HG02870 (cell line): ENCODE measurements around the gene NOVA2.

Experiments
- ATAC-seq: cut with Tn5 transposase; IDR thresholded peaks from one replicate; pipeline ENCODE4 v1.9.1; 2021; ENCODE audit warnings: mild to moderate bottlenecking, moderate library complexity; ENCODE audit not compliant: unreplicated experiment

The NOVA2 gene

GRCh38 chr19:45967246-45967645, 6.4 kb downstream of the NOVA2 start:
- ATAC-seq: no peak

GRCh38 chr19:45962021-45962420, 11.6 kb downstream of the NOVA2 start:
- ATAC-seq: no peak

- ATAC-seq: no peak
Observed at GRCh38 chr19:45960595-45961235, 12.9 kb downstream of the NOVA2 start.

- no peak for ATAC-seq
Observed at GRCh38 chr19:45959517-45960025, 14.1 kb downstream of the NOVA2 start.

GRCh38 chr19:45958769-45959516, 14.7 kb downstream of the NOVA2 start:
- no peak for ATAC-seq

- no peak for ATAC-seq
Observed at GRCh38 chr19:45958320-45958719, 15.3 kb downstream of the NOVA2 start.

DNA sequence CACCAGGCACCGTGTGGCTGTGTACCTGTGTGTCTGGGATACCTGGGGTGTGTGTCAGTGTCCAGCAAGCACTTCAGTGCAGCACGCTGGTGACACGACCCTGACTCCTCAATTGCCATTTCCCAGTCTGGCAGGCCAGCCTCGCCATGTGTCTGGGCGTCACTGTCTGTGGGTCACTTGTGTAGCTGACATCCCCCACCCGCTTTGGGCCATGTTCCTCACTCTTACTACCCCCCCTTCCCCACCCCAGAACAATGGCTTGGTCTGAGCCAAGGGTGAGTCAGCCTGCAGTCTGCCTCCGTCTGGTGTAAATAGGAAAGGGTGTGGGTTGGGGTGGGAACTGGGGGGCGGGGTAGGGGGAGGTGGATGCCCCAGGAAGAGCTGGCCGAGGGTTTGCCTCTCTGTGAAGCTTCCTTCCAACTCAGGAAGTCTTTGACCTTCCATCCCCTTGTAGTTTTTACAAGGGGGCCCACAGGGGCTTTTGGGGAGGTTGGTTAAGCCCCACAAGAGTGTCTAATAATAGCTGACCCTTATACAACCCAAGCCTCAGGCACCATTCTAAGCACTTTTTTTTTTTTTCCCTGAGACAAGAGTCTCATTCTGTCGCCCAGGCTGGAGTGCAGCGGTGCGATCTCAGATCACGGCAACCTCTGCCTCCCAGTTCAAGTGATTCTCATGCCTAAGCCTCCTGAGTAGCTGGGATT, 17.6 kb downstream of the NOVA2 start:
- ATAC-seq: no peak

DNA sequence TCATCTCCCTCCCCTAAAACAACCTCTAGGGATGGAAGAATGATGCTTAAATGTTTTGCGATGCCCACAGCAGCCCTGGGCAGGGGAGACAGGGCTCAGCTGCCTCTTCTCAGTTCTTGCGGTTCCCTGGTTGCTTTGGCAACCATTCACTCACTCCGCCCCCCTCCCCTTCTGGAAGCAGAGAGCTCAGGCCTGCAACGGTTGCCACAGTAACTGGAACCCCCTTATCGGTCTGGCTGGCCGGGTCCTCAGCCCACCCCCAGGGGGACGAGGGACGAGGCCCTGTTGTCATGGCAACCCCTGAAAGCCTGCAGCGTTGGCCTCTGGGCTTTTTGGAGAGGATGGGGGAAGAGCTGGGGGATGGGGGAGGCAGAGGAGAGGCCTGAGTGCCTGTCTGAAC, 19.5 kb downstream of the NOVA2 start:
- no peak for ATAC-seq

GRCh38 chr19:45953676-45954075, 20.0 kb downstream of the NOVA2 start:
- no peak for ATAC-seq

- ATAC-seq: no peak
Observed at GRCh38 chr19:45952686-45953505, 20.8 kb downstream of the NOVA2 start.

GRCh38 chr19:45952341-45952685, 21.4 kb downstream of the NOVA2 start:
- no peak for ATAC-seq

DNA sequence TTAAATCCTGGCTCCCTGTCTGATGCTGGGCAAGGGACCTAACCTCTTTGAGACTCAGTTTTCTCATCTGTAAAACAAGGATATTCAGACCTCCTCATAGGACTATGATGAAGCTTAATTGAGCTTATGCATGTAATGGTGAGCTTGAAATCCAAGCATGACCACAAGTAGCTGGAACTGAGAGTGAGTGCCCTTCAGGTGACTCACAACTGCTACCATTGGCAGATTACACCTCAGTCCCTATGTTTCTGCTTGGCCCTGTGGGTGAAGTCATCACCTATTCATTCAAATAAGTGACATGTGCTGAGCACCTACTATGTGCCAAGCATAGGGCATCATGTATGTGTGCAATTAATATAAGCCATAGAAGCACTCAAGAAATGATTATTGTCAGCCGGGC, 25.7 kb downstream of the NOVA2 start:
- no peak for ATAC-seq

- ATAC-seq: no peak
Observed at GRCh38 chr19:45940515-45940805, 33.2 kb downstream of the NOVA2 start.

DNA sequence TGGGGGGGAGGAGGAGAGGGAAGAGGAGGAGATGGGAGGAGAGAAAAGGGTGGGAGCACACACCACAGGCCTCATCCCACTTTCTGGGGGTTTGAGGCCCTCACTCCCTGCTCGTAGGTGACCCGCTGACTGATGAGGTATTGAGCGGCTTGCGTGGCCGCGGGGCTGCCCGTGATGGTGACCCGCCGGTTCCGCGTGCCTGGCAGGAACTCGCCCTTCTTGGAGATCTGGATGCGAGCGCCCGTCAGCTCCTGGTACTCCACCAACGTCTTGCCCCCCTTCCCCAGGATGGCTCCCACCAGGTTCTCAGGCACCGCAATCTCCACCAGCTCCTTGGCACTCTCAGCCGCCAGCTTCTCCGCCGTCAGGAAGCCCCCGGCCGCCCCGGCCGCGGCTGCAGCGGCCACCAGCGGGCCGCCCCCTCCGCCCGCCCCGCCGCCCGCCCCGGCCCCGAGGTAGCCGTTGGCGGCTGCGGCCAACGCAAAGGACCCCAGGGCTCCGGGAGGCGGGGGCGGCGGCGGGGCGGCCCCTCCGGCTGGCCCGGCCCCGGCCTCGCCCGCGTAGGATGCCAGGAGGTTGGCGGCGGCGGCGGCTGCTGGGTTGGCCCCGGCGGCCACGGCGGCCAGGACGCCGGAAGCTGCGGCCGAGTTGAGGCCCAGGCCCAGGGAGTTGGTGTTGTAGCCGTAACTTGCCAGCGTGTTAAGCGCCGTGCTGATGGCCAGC, 33.7 kb downstream of the NOVA2 start:
- no peak for ATAC-seq

- no peak for ATAC-seq
Observed at GRCh38 chr19:45938733-45939319, 34.8 kb downstream of the NOVA2 start.

DNA sequence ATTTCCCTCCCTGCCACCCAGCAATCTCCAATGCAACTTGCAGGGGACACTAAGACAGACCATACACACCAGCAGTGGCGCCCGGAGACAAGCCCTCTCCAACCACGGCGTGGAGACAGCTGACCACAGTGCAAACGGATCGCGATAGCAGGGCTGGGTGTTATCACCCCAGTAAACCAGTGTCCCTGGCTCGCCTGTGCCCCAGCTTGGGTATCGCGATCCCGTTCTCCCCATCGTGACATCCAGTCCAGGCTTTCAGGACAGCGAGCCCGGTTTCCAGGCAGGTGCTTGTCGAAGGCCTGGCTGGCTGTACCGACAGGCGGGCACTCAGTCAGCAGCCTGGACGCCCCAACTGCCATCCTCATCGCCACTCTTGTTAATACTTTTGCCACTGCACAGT, 38.4 kb downstream of the NOVA2 start:
- no peak for ATAC-seq

- no peak for ATAC-seq
Observed at GRCh38 chr19:45934551-45935230, 39.0 kb downstream of the NOVA2 start.

GRCh38 chr19:45933759-45934158, 39.9 kb downstream of the NOVA2 start:
- ATAC-seq: no peak

DNA sequence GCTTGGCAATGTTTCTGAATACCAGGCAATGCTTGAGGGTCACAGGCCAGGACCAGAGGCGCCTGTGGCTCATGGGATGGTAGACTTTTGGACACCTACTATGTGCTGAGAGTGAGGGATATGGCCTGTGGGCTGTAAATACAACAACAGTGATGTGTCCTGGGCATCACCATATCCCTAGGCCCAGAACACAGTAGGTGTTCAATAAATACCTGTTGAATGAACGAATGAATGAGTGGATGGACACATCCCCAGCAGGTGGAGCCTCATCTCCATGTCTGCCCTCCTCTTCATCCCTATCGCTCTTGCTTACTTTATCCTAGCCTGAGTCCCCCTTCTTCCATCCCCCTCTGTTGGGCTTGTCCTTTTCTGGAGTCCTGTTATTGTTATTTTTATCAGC, 42.6 kb downstream of the NOVA2 start:
- no peak for ATAC-seq

DNA sequence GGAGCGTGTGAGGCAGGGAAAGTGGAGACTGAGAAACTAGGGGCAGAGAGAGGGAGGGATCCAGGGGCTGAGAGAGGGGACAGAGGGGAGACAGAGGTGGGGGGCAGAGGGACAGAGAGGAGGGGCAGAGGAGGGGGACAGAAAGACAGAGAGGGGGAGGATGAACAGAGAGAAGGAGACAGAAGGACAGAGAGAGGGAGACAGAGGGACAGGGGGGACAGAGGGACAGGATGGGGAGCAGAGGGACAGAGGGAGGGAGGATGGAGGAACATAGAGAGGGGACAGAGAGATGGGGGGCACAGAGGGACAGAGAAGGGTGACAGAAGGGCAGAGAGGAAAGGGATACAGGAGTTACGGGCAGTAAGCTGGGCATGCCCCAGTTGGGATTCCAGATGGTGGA, 44.4 kb downstream of the NOVA2 start:
- no peak for ATAC-seq
